Mucosa of rectum (tissue), 2 donors: ENCODE results near the gene MARCHF9.

Experiments
- H3K27ac ChIP-seq, 2 donors: one replicate each; pipeline ENCODE4 v1.7.0; 2013; ENCODE audit warnings: inconsistent platforms in 2 of 2, low read depth in 2 of 2, low read length in 2 of 2
- H3K27me3 ChIP-seq, 2 donors: one replicate each; pipeline ENCODE4 v1.7.0; 2013; ENCODE audit warnings: low read length in 2 of 2; ENCODE audit not compliant: control insufficient read depth in 2 of 2, insufficient read depth in 2 of 2
- H3K36me3 ChIP-seq, 2 donors: one replicate each; pipeline ENCODE4 v1.7.0; 2013; ENCODE audit warnings: low read length in 2 of 2; ENCODE audit not compliant: control insufficient read depth in 2 of 2, insufficient read depth in 2 of 2
- H3K4me1 ChIP-seq, 2 donors: one replicate each; pipeline ENCODE4 v1.7.0; 2013; ENCODE audit warnings: low read length in 2 of 2, mild to moderate bottlenecking in 1 of 2; ENCODE audit not compliant: control insufficient read depth in 2 of 2, insufficient read depth in 2 of 2
- H3K4me3 ChIP-seq, 2 donors: one replicate each; pipeline ENCODE4 v1.7.0; 2013; ENCODE audit warnings: low read length in 2 of 2
- H3K9ac ChIP-seq, 2 donors: one replicate each; pipeline ENCODE4 v1.7.0; 2013; ENCODE audit warnings: low read length in 2 of 2, low read depth in 1 of 2, mild to moderate bottlenecking in 1 of 2
- H3K9me3 ChIP-seq, 2 donors: one replicate each; pipeline ENCODE4 v1.7.0; 2013; ENCODE audit warnings: low read length in 2 of 2; ENCODE audit not compliant: control insufficient read depth in 2 of 2
- donor health status: healthy.
- donor health status: Normal muscosa, but diverticular disease.

Gene MARCHF9

GRCh38 chr12:57755454-57756372 lies 810 bp downstream of the MARCHF9 start:
- H3K4me3 ChIP-seq = peak overlapping the region; percentile 60 to 76
- H3K9ac ChIP-seq = peak overlapping the region; percentile 63 to 78
- no peaks in the 10 kb centered on the region for H3K9me3 ChIP-seq
- peaks cover 40 to 42% of the 10 kb centered on the region in 2 donors for H3K4me1 ChIP-seq
- peak overlapping the region; percentile 32 to 72 for H3K27ac ChIP-seq
- no peaks in the 10 kb centered on the region for H3K27me3 ChIP-seq
- H3K36me3 ChIP-seq = peaks cover 7 to 16% of the 10 kb centered on the region in 2 donors

- Histone ChIP-seq H3K9ac (peak overlapping the region in 1 of 2 donors; percentile 63), H3K27me3 (no peaks in the 10 kb centered on the region), H3K4me3 (peak overlapping the region; percentile 60 to 76), H3K27ac (no peak overlapping the region), H3K9me3 (no peaks in the 10 kb centered on the region), H3K4me1 (peaks cover 32 to 34% of the 10 kb centered on the region in 2 donors), H3K36me3 (peaks cover 7 to 16% of the 10 kb centered on the region in 2 donors)
Measured at GRCh38 chr12:57756406-57757341, 1.8 kb downstream of the MARCHF9 start.

DNA sequence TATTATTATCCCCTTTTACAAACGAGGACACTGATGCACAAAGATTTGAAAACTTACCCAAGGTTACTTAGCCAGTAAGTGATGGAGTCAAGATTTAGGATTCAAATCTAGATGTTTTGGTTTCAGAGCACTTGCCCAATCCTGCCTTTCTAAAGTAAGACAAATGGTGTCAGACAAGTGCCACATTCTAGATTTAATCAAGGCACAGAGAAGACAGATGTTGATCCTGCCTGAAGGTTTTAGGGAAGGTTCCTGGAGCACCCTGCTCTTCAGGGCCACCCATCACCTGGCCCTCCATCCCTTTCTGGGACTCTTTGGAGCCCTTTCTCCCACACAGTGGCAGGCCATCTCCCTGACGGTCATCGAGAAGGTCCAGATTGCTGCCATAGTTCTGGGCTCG lies 2.9 kb downstream of the MARCHF9 start:
- no peaks in the 10 kb centered on the region for H3K27me3 ChIP-seq
- H3K9ac ChIP-seq = no peak overlapping the region
- H3K27ac ChIP-seq = no peak overlapping the region
- H3K4me1 ChIP-seq = peaks cover 26 to 28% of the 10 kb centered on the region in 2 donors
- H3K36me3 ChIP-seq = peaks cover 7 to 16% of the 10 kb centered on the region in 2 donors
- H3K9me3 ChIP-seq = no peaks in the 10 kb centered on the region
- H3K4me3 ChIP-seq = no peak overlapping the region

DNA sequence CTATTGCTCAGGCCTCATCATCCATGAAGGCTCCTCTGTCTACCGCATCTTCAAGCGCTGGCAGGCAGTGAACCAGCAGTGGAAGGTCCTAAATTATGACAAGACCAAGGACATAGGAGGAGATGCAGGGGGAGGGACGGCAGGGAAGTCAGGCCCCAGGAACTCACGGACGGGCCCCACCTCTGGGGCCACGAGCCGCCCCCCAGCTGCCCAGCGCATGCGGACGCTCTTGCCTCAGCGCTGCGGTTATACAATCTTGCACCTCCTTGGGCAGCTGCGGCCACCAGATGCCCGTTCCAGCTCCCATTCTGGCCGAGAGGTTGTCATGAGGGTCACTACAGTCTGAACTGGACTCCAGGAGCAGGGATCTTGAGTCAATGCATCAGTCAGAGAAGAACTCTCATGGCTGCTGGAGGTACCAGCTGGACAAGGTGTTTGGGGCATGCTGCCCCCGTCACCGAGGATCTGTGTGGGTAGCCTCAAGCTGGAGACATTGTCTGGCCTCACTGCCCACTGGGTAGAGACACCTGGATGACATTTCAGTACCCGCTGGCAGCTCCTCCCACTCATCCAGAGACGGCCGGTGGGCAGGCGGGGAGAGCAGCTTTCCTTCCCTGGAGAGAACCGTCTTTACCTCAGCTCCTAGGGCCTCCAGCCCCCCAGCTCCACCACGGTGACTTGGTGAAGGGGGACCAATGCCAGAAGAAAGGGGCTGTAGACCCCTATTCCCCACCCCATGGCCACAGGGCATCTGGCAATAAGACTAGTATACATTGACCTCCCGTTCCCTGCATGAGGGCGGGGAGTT lies 3.9 kb downstream of the MARCHF9 start:
- peaks cover 0 to 4% of the 10 kb centered on the region in 2 donors for H3K27me3 ChIP-seq

GRCh38 chr12:57759360-57759980 lies 4.6 kb downstream of the MARCHF9 start:
- Histone ChIP-seq H3K4me1 (peaks cover 12 to 18% of the 10 kb centered on the region in 2 donors), H3K9ac (no peak overlapping the region), H3K36me3 (peaks cover 7 to 16% of the 10 kb centered on the region in 2 donors), H3K27me3 (peaks cover 5 to 10% of the 10 kb centered on the region in 2 donors), H3K9me3 (no peaks in the 10 kb centered on the region), H3K4me3 (no peak overlapping the region), H3K27ac (no peak overlapping the region)

More for the DNA sequence above, 3.9 kb downstream of the MARCHF9 start:
- Histone ChIP-seq H3K9me3 (no peaks in the 10 kb centered on the region), H3K36me3 (peaks cover 7 to 16% of the 10 kb centered on the region in 2 donors), H3K9ac (no peak overlapping the region), H3K4me1 (peaks cover 19 to 22% of the 10 kb centered on the region in 2 donors), H3K27ac (no peak overlapping the region), H3K4me3 (no peak overlapping the region)

DNA sequence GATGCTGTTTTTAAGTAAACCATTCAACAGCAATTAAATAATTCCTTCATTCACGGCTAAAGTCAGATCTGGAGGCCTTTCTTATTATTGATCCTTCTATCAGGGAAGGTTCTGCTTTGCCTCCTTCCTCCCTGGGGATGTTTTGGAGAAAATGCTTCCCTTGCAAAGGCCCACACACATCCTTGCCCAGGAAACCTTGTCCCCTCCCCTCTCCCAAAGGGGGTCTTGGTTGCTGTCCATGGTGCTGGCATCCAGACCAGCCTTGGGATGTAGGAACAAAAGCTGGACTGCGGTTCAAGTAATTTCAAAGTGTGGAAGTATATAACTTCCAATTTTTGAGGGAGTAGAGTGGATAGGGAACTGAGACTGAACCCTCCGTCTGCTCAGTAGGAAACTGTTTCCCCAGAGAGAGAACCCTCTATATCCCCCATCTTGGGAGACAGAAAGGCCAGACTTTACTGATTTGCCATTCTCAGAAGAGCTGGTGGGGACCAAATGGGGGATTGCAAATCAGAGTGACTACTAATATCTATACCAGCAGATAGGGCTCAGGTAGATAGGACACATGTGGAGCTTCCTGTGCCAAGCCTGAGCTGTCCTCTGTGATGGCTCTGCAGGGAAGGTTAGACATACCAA lies 5.6 kb downstream of the MARCHF9 start:
- peaks cover 7 to 16% of the 10 kb centered on the region in 2 donors for H3K36me3 ChIP-seq
- H3K9ac ChIP-seq = no peak overlapping the region
- H3K27me3 ChIP-seq = peaks cover 13 to 15% of the 10 kb centered on the region in 2 donors
- no peaks in the 10 kb centered on the region for H3K9me3 ChIP-seq
- peaks cover 13 to 25% of the 10 kb centered on the region in 2 donors for H3K4me1 ChIP-seq
- H3K4me3 ChIP-seq = no peak overlapping the region
- no peak overlapping the region for H3K27ac ChIP-seq

DNA sequence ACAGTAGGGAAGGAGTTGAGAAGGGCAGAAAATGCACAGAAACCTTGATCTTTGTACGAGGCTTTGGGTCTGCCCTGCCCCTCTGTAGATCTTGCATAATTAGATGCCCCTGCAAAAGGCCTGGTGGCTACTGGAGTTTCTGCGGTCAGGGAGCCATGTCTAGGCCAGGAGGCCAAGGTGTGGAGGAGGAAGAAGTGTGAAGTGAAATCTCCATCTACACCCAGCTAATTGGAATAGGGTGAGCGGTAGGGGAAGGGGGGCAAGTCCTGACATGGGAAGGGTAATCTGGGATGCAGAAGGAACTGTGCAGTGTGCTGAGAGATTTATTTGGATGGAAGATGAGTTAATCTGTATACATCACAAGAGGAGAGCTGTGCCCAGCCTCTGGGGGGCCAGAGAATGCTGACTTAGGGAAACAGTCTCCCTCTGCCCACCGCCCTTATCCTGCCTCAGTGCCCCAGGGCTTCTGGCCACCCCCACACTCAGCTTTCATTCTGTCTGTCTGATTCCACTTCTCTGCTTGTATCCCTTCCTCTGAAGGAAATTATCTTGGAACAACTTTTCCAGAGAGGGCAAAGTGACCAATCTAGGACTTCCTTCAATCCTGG lies 6.6 kb downstream of the MARCHF9 start:
- H3K36me3 ChIP-seq = peaks cover 7 to 16% of the 10 kb centered on the region in 2 donors
- no peak overlapping the region for H3K9ac ChIP-seq
- no peak overlapping the region for H3K27ac ChIP-seq
- peaks cover 23 to 24% of the 10 kb centered on the region in 2 donors for H3K27me3 ChIP-seq
- H3K9me3 ChIP-seq = no peaks in the 10 kb centered on the region
- no peak overlapping the region for H3K4me3 ChIP-seq
- peaks cover 16 to 29% of the 10 kb centered on the region in 2 donors for H3K4me1 ChIP-seq

DNA sequence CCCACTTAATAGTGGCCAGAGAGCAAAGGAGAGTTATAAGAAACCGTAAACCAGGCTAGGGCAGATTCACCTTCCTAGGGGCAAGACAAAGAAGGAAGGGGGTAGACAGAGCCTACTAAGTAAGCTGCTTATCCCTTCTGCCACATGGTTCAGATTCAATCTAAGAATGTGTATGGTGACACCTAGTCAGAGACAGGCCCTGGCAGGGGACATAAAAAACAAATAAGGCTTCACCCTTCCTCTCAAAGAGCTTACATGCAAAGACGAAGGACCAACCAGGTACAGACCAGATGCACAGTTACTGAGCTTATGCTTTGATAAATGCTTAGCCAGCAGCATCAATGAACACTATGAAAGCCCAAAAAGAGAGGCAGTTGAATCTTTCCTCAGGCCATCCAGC lies 7.6 kb downstream of the MARCHF9 start:
- H3K36me3 ChIP-seq = peaks cover 7 to 16% of the 10 kb centered on the region in 2 donors
- peaks cover 32% of the 10 kb centered on the region in 2 donors for H3K27me3 ChIP-seq
- H3K4me1 ChIP-seq = peaks cover 20 to 31% of the 10 kb centered on the region in 2 donors
- H3K27ac ChIP-seq = no peak overlapping the region
- H3K9ac ChIP-seq = no peak overlapping the region
- H3K9me3 ChIP-seq = no peaks in the 10 kb centered on the region
- no peak overlapping the region for H3K4me3 ChIP-seq
